SK-N-SH (cell line): ENCODE results near the gene TYSND1.

Experiments used
- FOSL2 ChIP-seq: IDR thresholded peaks from 2 replicates; pipeline ENCODE4 v1.4.0; 2012; ENCODE audit warnings: low read depth, mild to moderate bottlenecking, moderate library complexity, borderline replicate concordance
- JUND ChIP-seq: IDR thresholded peaks from 2 replicates; pipeline ENCODE4 v1.4.0; 2012
- NRF1 ChIP-seq: IDR thresholded peaks from 2 replicates; pipeline ENCODE4 v1.6.1; 2012; ENCODE audit warnings: low read depth, mild to moderate bottlenecking, low read length
- POLR2AphosphoS5 ChIP-seq: IDR thresholded peaks from 2 replicates; pipeline ENCODE4 v1.6.1; 2012; ENCODE audit warnings: low read depth, low read length
- RAD21 ChIP-seq: IDR thresholded peaks from 2 replicates; pipeline ENCODE4 v1.6.1; 2012; ENCODE audit warnings: mild to moderate bottlenecking, low read length
- RCOR1 ChIP-seq: fragments of 150-350 bp; IDR thresholded peaks from 2 replicates; pipeline ENCODE4 v1.6.1; 2017; ENCODE audit warnings: antibody characterized with exemption, low read length
- TCF12 ChIP-seq: IDR thresholded peaks from 2 replicates; pipeline ENCODE4 v1.4.0; 2012
- TEAD4 ChIP-seq: IDR thresholded peaks from 2 replicates; pipeline ENCODE4 v1.4.0; 2012; ENCODE audit warnings: mild to moderate bottlenecking, borderline replicate concordance; ENCODE audit not compliant: insufficient read depth
- TF ChIP-seq, protein P1 (sequence below): fragments of 200-600 bp; sonication (generic); IDR thresholded peaks from 2 replicates; pipeline ENCODE4 v1.6.1; 2017; ENCODE audit warnings: antibody characterized with exemption, mild to moderate bottlenecking, moderate library complexity
- TF ChIP-seq, protein P2 (sequence below): fragments of 150-350 bp; IDR thresholded peaks from 2 replicates; pipeline ENCODE4 v1.6.1; 2017; ENCODE audit warnings: antibody characterized with exemption, low read length, low read depth, borderline replicate concordance
- TF ChIP-seq, protein P3 (sequence below): fragments of 150-350 bp; IDR thresholded peaks from 2 replicates; pipeline ENCODE4 v1.6.1; 2016; ENCODE audit warnings: mild to moderate bottlenecking, low read depth, low read length

DNA sequence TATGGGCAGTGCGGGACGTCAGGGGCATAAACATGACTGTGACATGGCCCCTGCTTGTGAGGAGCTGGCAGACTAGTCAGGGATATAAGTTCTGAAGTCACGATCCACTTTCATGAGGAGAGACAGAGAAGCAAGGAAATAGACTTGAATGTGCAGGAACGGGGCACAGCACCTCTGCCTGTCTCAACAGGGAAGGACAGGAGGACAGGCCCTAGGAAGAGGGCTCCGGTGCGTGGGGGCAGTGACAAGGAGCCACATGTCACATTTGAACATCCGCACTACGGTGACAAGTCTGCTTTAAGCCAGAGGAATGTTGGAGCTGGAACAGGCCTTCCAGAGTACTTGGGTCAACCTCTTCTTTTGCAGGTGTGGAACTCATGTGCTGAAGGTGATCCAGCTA is 43.6 kb upstream of the TYSND1 start:
- TF ChIP-seq, protein P1, sequence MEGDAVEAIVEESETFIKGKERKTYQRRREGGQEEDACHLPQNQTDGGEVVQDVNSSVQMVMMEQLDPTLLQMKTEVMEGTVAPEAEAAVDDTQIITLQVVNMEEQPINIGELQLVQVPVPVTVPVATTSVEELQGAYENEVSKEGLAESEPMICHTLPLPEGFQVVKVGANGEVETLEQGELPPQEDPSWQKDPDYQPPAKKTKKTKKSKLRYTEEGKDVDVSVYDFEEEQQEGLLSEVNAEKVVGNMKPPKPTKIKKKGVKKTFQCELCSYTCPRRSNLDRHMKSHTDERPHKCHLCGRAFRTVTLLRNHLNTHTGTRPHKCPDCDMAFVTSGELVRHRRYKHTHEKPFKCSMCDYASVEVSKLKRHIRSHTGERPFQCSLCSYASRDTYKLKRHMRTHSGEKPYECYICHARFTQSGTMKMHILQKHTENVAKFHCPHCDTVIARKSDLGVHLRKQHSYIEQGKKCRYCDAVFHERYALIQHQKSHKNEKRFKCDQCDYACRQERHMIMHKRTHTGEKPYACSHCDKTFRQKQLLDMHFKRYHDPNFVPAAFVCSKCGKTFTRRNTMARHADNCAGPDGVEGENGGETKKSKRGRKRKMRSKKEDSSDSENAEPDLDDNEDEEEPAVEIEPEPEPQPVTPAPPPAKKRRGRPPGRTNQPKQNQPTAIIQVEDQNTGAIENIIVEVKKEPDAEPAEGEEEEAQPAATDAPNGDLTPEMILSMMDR = no peak
- TF ChIP-seq FOSL2 (no peak), NRF1 (no peak), TEAD4 (no peak), RCOR1 (no peak), JUND (no peak), TCF12 (no peak), POLR2AphosphoS5 (no peak), RAD21 (no peak)
- TF ChIP-seq, protein P2, sequence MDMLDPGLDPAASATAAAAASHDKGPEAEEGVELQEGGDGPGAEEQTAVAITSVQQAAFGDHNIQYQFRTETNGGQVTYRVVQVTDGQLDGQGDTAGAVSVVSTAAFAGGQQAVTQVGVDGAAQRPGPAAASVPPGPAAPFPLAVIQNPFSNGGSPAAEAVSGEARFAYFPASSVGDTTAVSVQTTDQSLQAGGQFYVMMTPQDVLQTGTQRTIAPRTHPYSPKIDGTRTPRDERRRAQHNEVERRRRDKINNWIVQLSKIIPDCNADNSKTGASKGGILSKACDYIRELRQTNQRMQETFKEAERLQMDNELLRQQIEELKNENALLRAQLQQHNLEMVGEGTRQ = no peak
- TF ChIP-seq, protein P3, sequence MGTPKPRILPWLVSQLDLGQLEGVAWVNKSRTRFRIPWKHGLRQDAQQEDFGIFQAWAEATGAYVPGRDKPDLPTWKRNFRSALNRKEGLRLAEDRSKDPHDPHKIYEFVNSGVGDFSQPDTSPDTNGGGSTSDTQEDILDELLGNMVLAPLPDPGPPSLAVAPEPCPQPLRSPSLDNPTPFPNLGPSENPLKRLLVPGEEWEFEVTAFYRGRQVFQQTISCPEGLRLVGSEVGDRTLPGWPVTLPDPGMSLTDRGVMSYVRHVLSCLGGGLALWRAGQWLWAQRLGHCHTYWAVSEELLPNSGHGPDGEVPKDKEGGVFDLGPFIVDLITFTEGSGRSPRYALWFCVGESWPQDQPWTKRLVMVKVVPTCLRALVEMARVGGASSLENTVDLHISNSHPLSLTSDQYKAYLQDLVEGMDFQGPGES = no peak
